ENCODE results near the gene SLC26A4. TPM values are rescaled to one million over a fixed set of nuclear protein-coding genes. Genes with fewer than 3 reads are reported as not detected.

SLC26A4 gene
- total RNA-seq, 1 experiment from 2014 or later: 0.22 TPM

- POLR2A ChIA-PET: no interaction called here
- no peak overlapping the region for H3K27ac Mint-ChIP-seq
- peaks cover 10% of the 10 kb centered on the region for H3K27me3 Mint-ChIP-seq (ENCODE audit: low read depth)
- CTCF ChIA-PET: interaction anchor here (1.7 kb wide), 1 partner anchor 17 kb away, joined by 4 read pairs; no protein-coding TSS in a partner anchor
- H3K4me3 Mint-ChIP-seq: no peak overlapping the region
- no peaks in the 10 kb centered on the region for H3K4me1 Mint-ChIP-seq
- peaks cover 5% of the 10 kb centered on the region for H3K9me3 Mint-ChIP-seq
- DNase-seq (ENCODE audit: low spot score) (no peak), ATAC-seq (no peak)
- TF ChIP-seq NFATC4 (CRISPR knock-in tag; IDR thresholded peaks at IDR 0.05): no peak
- no peak for TF ChIP-seq GRHL2 (CRISPR knock-in tag; IDR thresholded peaks at IDR 0.05; ENCODE audit: insufficient replicate concordance, severe bottlenecking)
- no peak for TF ChIP-seq USF1 (CRISPR knock-in tag; IDR thresholded peaks at IDR 0.05)
- no peak for TF ChIP-seq OVOL2 (CRISPR knock-in tag; IDR thresholded peaks at IDR 0.05; ENCODE audit: borderline replicate concordance)
- no peak for TF ChIP-seq RELA (CRISPR knock-in tag; IDR thresholded peaks at IDR 0.05; ENCODE audit: borderline replicate concordance)
- TF ChIP-seq MAX (CRISPR knock-in tag; IDR thresholded peaks at IDR 0.05): no peak
- TF ChIP-seq STAT6 (CRISPR knock-in tag; conservative IDR thresholded peaks at IDR 0.05; ENCODE audit: low read depth): no peak
- H3K36me3 Mint-ChIP-seq: no peaks in the 10 kb centered on the region
Measured at GRCh38 chr7:107644309-107644974, 16.2 kb upstream of the SLC26A4 start.

- Mint-ChIP-seq H3K27me3 (ENCODE audit: low read depth) (peaks cover 22% of the 10 kb centered on the region), H3K27ac (no peak overlapping the region), H3K36me3 (peaks cover 4% of the 10 kb centered on the region), H3K9me3 (peaks cover 18% of the 10 kb centered on the region), H3K4me1 (no peaks in the 10 kb centered on the region), H3K4me3 (no peak overlapping the region)
- ChIA-PET CTCF (no interaction called here), POLR2A (no interaction called here)
- ATAC-seq (no peak), DNase-seq (ENCODE audit: low spot score) (no peak)
- TF ChIP-seq ZNF423 (CRISPR knock-in tag; IDR thresholded peaks at IDR 0.05) (no peak), USF2 (CRISPR knock-in tag; IDR thresholded peaks at IDR 0.05) (no peak), ZNF512 (CRISPR knock-in tag; IDR thresholded peaks at IDR 0.05; ENCODE audit: borderline replicate concordance) (no peak), ZNF263 (CRISPR knock-in tag; IDR thresholded peaks at IDR 0.05; ENCODE audit: low read depth) (no peak), CREM (CRISPR knock-in tag; IDR thresholded peaks at IDR 0.05) (no peak), FOXJ3 (CRISPR knock-in tag; IDR thresholded peaks at IDR 0.05; ENCODE audit: borderline replicate concordance) (no peak), NFE2L1 (CRISPR knock-in tag; IDR thresholded peaks at IDR 0.05) (no peak), JAZF1 (CRISPR knock-in tag; IDR thresholded peaks at IDR 0.05) (no peak), ERG (CRISPR knock-in tag; IDR thresholded peaks at IDR 0.05) (no peak), ZSCAN18 (CRISPR knock-in tag; IDR thresholded peaks at IDR 0.05) (no peak), KAT7 (CRISPR knock-in tag; IDR thresholded peaks at IDR 0.05; ENCODE audit: borderline replicate concordance) (no peak), SOX15 (CRISPR knock-in tag; IDR thresholded peaks at IDR 0.05) (no peak), FOXP4 (CRISPR knock-in tag; IDR thresholded peaks at IDR 0.05) (no peak), NR2C2 (CRISPR knock-in tag; IDR thresholded peaks at IDR 0.05) (no peak), NFATC4 (CRISPR knock-in tag; IDR thresholded peaks at IDR 0.05) (no peak), TP53 (CRISPR knock-in tag; IDR thresholded peaks at IDR 0.05) (no peak)
Measured at GRCh38 chr7:107652642-107653041, 8.0 kb upstream of the SLC26A4 start.

Measured in WTC11 (cell line).